SK-N-SH treated with all-trans-retinoic acid at 6 μM for 48 hours (cell line): ENCODE measurements around the gene KAT2B.

Experiments used
- ATAC-seq: fragments of 200-7000 bp; cut with Tn5 transposase; 3 replicates; pipeline ENCODE4 v1.9.1; 2020; ENCODE audit warnings: mild to moderate bottlenecking, moderate library complexity
- BACH2 ChIP-seq: fragments of 250-450 bp; sonication (Bioruptor Pico); IDR thresholded peaks from 2 replicates; pipeline ENCODE4 v1.9.0; 2021; ENCODE audit warnings: mild to moderate bottlenecking, borderline replicate concordance
- CSDC2 ChIP-seq: fragments of 250-450 bp; sonication (Bioruptor Pico); IDR thresholded peaks from 2 replicates; pipeline ENCODE4 v1.5.0; 2020; ENCODE audit warnings: mild to moderate bottlenecking, moderate library complexity
- ESRRG ChIP-seq: fragments of 250-450 bp; sonication (Bioruptor Pico); IDR thresholded peaks from 2 replicates; pipeline ENCODE4 v1.6.1; 2021; ENCODE audit warnings: mild to moderate bottlenecking
- GLIS3 ChIP-seq: fragments of 250-450 bp; sonication (Bioruptor Pico); IDR thresholded peaks from 2 replicates; pipeline ENCODE4 v1.5.0; 2020; ENCODE audit warnings: mild to moderate bottlenecking, moderate library complexity
- ISL1 ChIP-seq: fragments of 250-450 bp; sonication (Bioruptor Pico); IDR thresholded peaks from 2 replicates; pipeline ENCODE4 v2.1.2; 2022; ENCODE audit warnings: mild to moderate bottlenecking, moderate library complexity
- PPARA ChIP-seq: fragments of 250-450 bp; sonication (Bioruptor Pico); IDR thresholded peaks from 2 replicates; pipeline ENCODE4 v1.5.0; 2020; ENCODE audit warnings: mild to moderate bottlenecking, borderline replicate concordance
- RARB ChIP-seq: fragments of 250-450 bp; sonication (Bioruptor Pico); IDR thresholded peaks from 2 replicates; pipeline ENCODE4 v1.8.0; 2021; ENCODE audit warnings: mild to moderate bottlenecking, moderate library complexity
- SNAI2 ChIP-seq: fragments of 250-450 bp; sonication (Bioruptor Pico); IDR thresholded peaks from 2 replicates; pipeline ENCODE4 v1.5.0; 2020; ENCODE audit warnings: mild to moderate bottlenecking, moderate library complexity
- TCF4 ChIP-seq: fragments of 250-450 bp; sonication (Bioruptor Pico); IDR thresholded peaks from 2 replicates; pipeline ENCODE4 v1.8.0; 2021; ENCODE audit warnings: mild to moderate bottlenecking, moderate library complexity, borderline replicate concordance
- TOX ChIP-seq: fragments of 250-450 bp; sonication (Bioruptor Pico); IDR thresholded peaks from 2 replicates; pipeline ENCODE4 v1.8.0; 2021; ENCODE audit warnings: mild to moderate bottlenecking, moderate library complexity, borderline replicate concordance
- ZC3H10 ChIP-seq: fragments of 250-450 bp; sonication (Bioruptor Pico); IDR thresholded peaks from 2 replicates; pipeline ENCODE4 v1.5.1; 2021; ENCODE audit warnings: mild to moderate bottlenecking, moderate library complexity
- ZFP3 ChIP-seq: fragments of 250-450 bp; sonication (Bioruptor Pico); IDR thresholded peaks from 2 replicates; pipeline ENCODE4 v1.5.0; 2020; ENCODE audit warnings: mild to moderate bottlenecking, moderate library complexity
- ZFP30 ChIP-seq: fragments of 450-650 bp; formaldehyde crosslinking; IDR thresholded peaks from 2 replicates; pipeline ENCODE4 v1.5.0; 2022; ENCODE audit warnings: mild to moderate bottlenecking, moderate library complexity
- ZNF565 ChIP-seq: fragments of 450-650 bp; formaldehyde crosslinking; conservative IDR thresholded peaks from 2 replicates; pipeline ENCODE4 v1.5.0; 2020; ENCODE audit warnings: low read depth, mild to moderate bottlenecking, moderate library complexity
- ZNF70 ChIP-seq: fragments of 450-650 bp; formaldehyde crosslinking; IDR thresholded peaks from 2 replicates; pipeline ENCODE4 v1.5.0; 2020; ENCODE audit warnings: mild to moderate bottlenecking, moderate library complexity
- ZNF8 ChIP-seq: fragments of 450-650 bp; formaldehyde crosslinking; IDR thresholded peaks from 2 replicates; pipeline ENCODE4 v1.5.0; 2020; ENCODE audit warnings: mild to moderate bottlenecking, moderate library complexity
- TF ChIP-seq, protein P1 (sequence below): fragments of 250-450 bp; sonication (Bioruptor Pico); IDR thresholded peaks from 2 replicates; pipeline ENCODE4 v1.8.0; 2021; ENCODE audit warnings: low read depth, mild to moderate bottlenecking, moderate library complexity, borderline replicate concordance
- TF ChIP-seq, protein P2 (sequence below): fragments of 250-450 bp; sonication (Bioruptor Pico); IDR thresholded peaks from 2 replicates; pipeline ENCODE4 v1.5.1; 2021; ENCODE audit warnings: mild to moderate bottlenecking, moderate library complexity
- TF ChIP-seq, protein P3 (sequence below): fragments of 250-450 bp; sonication (Bioruptor Pico); IDR thresholded peaks from 2 replicates; pipeline ENCODE4 v1.8.0; 2020; ENCODE audit warnings: mild to moderate bottlenecking, moderate library complexity, borderline replicate concordance

KAT2B gene

DNA sequence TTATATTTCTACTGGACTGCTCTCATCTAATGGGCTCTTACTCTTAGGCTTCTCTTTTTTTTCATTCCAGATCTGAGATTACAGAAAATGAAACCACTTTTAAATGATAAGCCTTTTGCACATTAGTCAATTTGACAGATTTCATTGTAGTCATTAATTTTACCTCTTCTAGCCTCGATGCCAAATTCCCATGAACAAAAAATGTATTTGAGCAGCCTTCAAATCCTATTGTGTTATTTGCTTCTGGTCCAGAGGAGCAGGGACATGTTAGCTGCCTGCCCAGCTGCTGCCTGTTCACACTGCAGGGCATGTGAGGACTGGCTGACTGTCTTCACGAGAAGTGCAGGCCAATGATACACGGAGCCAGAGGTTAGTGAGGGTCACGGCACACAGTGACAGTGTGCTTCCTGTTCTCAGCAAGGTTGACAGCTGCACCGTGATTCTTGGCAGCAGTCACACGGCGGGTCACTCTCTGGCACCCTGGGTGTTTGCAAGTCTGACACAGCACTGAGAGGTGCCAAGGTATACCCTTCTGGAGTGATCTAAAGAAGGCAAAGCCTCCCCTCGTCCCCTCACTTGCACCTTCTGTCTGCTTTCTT is 40.8 kb downstream of the KAT2B start:
- ATAC-seq = peak; percentile 61; the same call in 2 of the 3 replicates
- TF ChIP-seq ISL1 (CRISPR knock-in tag) (peak; percentile 65), ZNF70 (CRISPR knock-in tag) (no peak)

DNA sequence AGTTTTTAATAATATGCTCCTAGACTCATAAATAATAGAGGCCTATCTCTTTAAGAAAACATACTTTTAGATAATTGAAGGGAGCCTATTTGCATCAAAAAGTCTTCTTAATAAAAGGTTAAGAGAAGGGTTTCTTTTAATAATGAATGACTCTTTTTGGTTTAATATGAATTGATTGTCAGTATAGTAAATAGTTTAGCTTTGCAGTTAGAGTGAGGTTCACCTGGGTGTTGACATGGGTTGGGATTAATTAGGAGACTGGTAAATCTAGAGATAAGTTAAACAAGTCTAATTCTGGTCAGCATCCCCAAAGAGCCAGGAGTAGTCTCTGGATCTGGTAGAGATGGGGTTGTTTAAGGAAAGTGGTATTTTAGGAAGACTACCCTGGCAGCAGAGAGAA is 43.0 kb downstream of the KAT2B start:
- no peak for ATAC-seq
- TF ChIP-seq GLIS3 (CRISPR knock-in tag) = no peak

DNA sequence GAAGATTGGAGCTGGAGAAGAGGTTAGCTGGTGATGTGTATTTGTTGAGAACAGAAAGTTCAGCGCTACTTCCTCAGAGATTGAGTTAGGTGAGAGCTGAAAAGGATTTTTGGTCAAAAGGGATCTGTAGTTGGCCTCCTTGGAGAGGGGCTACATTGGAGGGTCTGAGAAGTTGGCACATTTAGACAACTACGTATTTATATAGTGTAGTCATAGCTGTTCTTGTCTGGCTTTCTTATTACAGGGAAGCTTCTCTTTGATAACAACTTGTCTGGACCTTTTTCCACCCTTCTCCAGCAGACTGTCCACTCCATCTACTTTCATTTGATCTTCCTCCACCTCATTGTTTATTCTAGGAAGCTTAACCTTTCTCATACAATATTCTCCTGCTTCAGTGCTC is 43.7 kb downstream of the KAT2B start:
- no peak for ATAC-seq
- no peak for TF ChIP-seq RARB (CRISPR knock-in tag)
- no peak for TF ChIP-seq BACH2 (CRISPR knock-in tag)
- TF ChIP-seq ZNF70 (CRISPR knock-in tag) = no peak
- no peak for TF ChIP-seq CSDC2 (CRISPR knock-in tag)
- TF ChIP-seq ZC3H10 (CRISPR knock-in tag) = no peak
- TF ChIP-seq PPARA = no peak
- no peak for TF ChIP-seq SNAI2 (CRISPR knock-in tag)
- TF ChIP-seq ESRRG (CRISPR knock-in tag) = no peak
- TF ChIP-seq ZFP3 (CRISPR knock-in tag) = no peak
- no peak for TF ChIP-seq TOX (CRISPR knock-in tag)

DNA sequence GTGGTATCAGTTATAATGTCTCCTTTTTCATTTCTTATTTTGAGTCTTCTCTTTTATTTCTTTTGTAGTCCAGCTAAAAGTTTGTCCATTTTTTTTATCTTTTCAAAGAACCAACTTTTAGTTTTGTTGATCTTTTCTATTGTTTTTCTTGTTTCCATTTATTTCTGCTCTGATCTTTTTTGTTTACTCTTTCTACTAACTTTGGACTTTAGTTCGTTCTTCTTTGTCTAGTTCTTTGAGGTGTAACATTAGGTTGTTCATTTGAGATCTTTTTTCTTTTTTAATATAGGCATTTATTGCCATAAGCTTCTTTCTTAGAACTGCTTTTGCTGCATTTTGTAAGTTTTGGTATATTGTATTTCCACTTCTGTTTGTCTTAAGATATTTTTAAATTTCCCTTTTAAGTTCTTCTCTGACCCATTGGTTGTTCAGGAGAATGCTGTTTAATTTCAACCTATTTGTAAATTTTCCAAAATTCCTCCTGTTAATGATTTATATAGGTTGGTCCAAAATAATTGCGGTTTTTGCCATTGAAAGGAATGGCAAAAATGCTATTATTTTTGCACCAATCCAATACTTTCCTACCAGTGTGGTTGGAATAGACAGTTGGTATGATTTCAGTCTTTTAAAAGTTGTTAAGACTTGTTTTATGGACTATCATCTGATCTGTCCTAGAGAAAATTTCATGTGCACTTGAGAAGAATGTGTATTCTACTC is 51.2 kb downstream of the KAT2B start:
- ATAC-seq = no peak
- TF ChIP-seq, protein P1, sequence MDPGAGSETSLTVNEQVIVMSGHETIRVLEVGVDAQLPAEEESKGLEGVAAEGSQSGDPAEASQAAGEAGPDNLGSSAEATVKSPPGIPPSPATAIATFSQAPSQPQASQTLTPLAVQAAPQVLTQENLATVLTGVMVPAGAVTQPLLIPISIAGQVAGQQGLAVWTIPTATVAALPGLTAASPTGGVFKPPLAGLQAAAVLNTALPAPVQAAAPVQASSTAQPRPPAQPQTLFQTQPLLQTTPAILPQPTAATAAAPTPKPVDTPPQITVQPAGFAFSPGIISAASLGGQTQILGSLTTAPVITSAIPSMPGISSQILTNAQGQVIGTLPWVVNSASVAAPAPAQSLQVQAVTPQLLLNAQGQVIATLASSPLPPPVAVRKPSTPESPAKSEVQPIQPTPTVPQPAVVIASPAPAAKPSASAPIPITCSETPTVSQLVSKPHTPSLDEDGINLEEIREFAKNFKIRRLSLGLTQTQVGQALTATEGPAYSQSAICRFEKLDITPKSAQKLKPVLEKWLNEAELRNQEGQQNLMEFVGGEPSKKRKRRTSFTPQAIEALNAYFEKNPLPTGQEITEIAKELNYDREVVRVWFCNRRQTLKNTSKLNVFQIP = no peak
- TF ChIP-seq CSDC2 (CRISPR knock-in tag) (no peak), GLIS3 (CRISPR knock-in tag) (no peak), PPARA (no peak), TCF4 (CRISPR knock-in tag) (no peak), SNAI2 (CRISPR knock-in tag) (no peak), TOX (CRISPR knock-in tag) (no peak)

DNA sequence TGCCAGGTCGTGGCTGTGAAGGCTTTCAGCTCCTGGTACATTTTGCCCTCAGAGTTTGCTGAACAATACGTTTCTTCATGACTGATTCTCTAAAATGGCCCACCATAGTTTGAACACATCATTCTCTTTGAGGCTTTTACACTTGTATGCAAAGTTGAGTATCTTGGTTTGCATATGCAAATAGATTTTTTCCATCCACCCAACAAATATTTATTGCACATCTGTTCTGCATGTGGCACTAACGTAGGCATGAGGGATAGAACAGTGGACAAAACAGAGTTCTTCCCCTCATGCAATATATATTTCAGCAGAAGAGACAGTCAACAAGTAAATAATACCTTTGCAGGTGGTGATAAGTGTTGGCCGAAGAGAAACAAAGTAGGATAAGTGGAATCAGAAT is 55.2 kb downstream of the KAT2B start:
- ATAC-seq = no peak
- TF ChIP-seq, protein P1 = no peak
- TF ChIP-seq ZFP3 (CRISPR knock-in tag) = no peak
- no peak for TF ChIP-seq SNAI2 (CRISPR knock-in tag)
- TF ChIP-seq CSDC2 (CRISPR knock-in tag) = no peak
- no peak for TF ChIP-seq ZFP30 (CRISPR knock-in tag)
- TF ChIP-seq, protein P2, sequence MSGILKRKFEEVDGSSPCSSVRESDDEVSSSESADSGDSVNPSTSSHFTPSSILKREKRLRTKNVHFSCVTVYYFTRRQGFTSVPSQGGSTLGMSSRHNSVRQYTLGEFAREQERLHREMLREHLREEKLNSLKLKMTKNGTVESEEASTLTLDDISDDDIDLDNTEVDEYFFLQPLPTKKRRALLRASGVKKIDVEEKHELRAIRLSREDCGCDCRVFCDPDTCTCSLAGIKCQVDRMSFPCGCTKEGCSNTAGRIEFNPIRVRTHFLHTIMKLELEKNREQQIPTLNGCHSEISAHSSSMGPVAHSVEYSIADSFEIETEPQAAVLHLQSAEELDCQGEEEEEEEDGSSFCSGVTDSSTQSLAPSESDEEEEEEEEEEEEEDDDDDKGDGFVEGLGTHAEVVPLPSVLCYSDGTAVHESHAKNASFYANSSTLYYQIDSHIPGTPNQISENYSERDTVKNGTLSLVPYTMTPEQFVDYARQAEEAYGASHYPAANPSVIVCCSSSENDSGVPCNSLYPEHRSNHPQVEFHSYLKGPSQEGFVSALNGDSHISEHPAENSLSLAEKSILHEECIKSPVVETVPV (CRISPR knock-in tag) = no peak
- TF ChIP-seq, protein P3, sequence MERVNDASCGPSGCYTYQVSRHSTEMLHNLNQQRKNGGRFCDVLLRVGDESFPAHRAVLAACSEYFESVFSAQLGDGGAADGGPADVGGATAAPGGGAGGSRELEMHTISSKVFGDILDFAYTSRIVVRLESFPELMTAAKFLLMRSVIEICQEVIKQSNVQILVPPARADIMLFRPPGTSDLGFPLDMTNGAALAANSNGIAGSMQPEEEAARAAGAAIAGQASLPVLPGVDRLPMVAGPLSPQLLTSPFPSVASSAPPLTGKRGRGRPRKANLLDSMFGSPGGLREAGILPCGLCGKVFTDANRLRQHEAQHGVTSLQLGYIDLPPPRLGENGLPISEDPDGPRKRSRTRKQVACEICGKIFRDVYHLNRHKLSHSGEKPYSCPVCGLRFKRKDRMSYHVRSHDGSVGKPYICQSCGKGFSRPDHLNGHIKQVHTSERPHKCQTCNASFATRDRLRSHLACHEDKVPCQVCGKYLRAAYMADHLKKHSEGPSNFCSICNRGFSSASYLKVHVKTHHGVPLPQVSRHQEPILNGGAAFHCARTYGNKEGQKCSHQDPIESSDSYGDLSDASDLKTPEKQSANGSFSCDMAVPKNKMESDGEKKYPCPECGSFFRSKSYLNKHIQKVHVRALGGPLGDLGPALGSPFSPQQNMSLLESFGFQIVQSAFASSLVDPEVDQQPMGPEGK (CRISPR knock-in tag) = no peak
- TF ChIP-seq TOX (CRISPR knock-in tag) = no peak
- TF ChIP-seq ZNF565 (CRISPR knock-in tag) = no peak
- no peak for TF ChIP-seq ZNF8
- TF ChIP-seq, all 23 proteins: peak for 0
